OCI-LY1 (cell line): ENCODE data around the gene CACNA2D4.

Experiments used
- H2AFZ ChIP-seq: fragments of 200-600 bp; sonication (generic), shearing (Covaris generic); 2 replicates; pipeline ENCODE4 v1.6.0; 2014; ENCODE audit warnings: antibody characterized with exemption, mild to moderate bottlenecking, low read length
- H3F3A ChIP-seq: fragments of 200-600 bp; sonication (generic), shearing (Covaris generic); 2 replicates; pipeline ENCODE4 v1.6.0; 2014; ENCODE audit warnings: mild to moderate bottlenecking, antibody characterized with exemption, low read length, moderate library complexity; ENCODE audit not compliant: insufficient read depth
- H3K27ac ChIP-seq: fragments of 200-600 bp; sonication (generic); 2 replicates; pipeline ENCODE4 v1.5.1; 2014; ENCODE audit warnings: low read length, mixed run types, mild to moderate bottlenecking, low read depth; ENCODE audit not compliant: poor library complexity, severe bottlenecking
- H3K27me3 ChIP-seq: fragments of 200-600 bp; sonication (generic); 2 replicates; pipeline ENCODE4 v1.6.0; 2014; ENCODE audit warnings: antibody characterized with exemption, mild to moderate bottlenecking, low read length, moderate library complexity; ENCODE audit not compliant: insufficient read depth
- H3K36me3 ChIP-seq: fragments of 200-600 bp; sonication (generic); 2 replicates; pipeline ENCODE4 v1.6.1; 2014; ENCODE audit warnings: mild to moderate bottlenecking, antibody characterized with exemption, low read length, moderate library complexity, mixed read lengths; ENCODE audit not compliant: insufficient read depth
- H3K4me1 ChIP-seq: fragments of 200-600 bp; sonication (generic); 2 replicates; pipeline ENCODE4 v1.5.1; 2014; ENCODE audit warnings: mild to moderate bottlenecking, low read length, moderate library complexity; ENCODE audit not compliant: insufficient read depth, severe bottlenecking
- H3K4me2 ChIP-seq: fragments of 200-600 bp; sonication (generic), shearing (Covaris generic); 2 replicates; pipeline ENCODE4 v1.6.1; 2014; ENCODE audit warnings: low read length
- H3K4me3 ChIP-seq: fragments of 200-600 bp; sonication (generic); 2 replicates; pipeline ENCODE4 v1.5.1; 2014; ENCODE audit warnings: low read length, low read depth, mild to moderate bottlenecking, mixed read lengths; ENCODE audit not compliant: poor library complexity, severe bottlenecking
- H3K79me2 ChIP-seq: fragments of 200-600 bp; shearing (Covaris generic); 2 replicates; pipeline ENCODE4 v1.6.1; 2016; ENCODE audit warnings: mixed run types, low read length, mixed read lengths; ENCODE audit not compliant: insufficient read depth
- H3K9ac ChIP-seq: fragments of 200-600 bp; sonication (generic), shearing (Covaris generic); 2 replicates; pipeline ENCODE4 v1.6.1; 2014; ENCODE audit warnings: mild to moderate bottlenecking, low read length, mixed read lengths
- H3K9me2 ChIP-seq: fragments of 200-600 bp; sonication (generic), shearing (Covaris generic); 2 replicates; pipeline ENCODE4 v1.6.1; 2014; ENCODE audit warnings: low read depth, mild to moderate bottlenecking, low read length, mixed read lengths
- H3K9me3 ChIP-seq: fragments of 200-600 bp; shearing (Covaris generic); 2 replicates; pipeline ENCODE4 v1.6.1; 2014; ENCODE audit warnings: low read length, mixed read lengths
- H4K20me1 ChIP-seq: fragments of 200-600 bp; sonication (generic), shearing (Covaris generic); 2 replicates; pipeline ENCODE4 v1.6.0; 2016; ENCODE audit warnings: mild to moderate bottlenecking, low read length; ENCODE audit not compliant: insufficient read depth
- CTCF ChIP-seq: fragments of 200-600 bp; sonication (generic), shearing (Covaris generic); IDR thresholded peaks from 2 replicates; pipeline ENCODE4 v1.5.1; 2017; ENCODE audit warnings: mild to moderate bottlenecking, antibody characterized with exemption, low read length, moderate library complexity, mixed read lengths
- EZH2 ChIP-seq: fragments of 200-600 bp; sonication (generic), shearing (Covaris generic); IDR thresholded peaks from 2 replicates; pipeline ENCODE4 v1.8.0; 2017; ENCODE audit warnings: borderline replicate concordance, mixed run types, mild to moderate bottlenecking, antibody characterized with exemption, low read length, moderate library complexity, mixed read lengths

Gene CACNA2D4

GRCh38 chr12:1833596-1834028, 84.8 kb downstream of the CACNA2D4 start:
- H3K4me3 ChIP-seq: no peak overlapping the region
- no peak for TF ChIP-seq CTCF
- no peak for TF ChIP-seq EZH2
- H3K9me2 ChIP-seq: no peaks in the 10 kb centered on the region
- H3K4me1 ChIP-seq: no peaks in the 10 kb centered on the region
- H3K27me3 ChIP-seq: no peaks in the 10 kb centered on the region; the same call in 1 of the 2 replicates
- no peak overlapping the region for H2AFZ ChIP-seq
- H4K20me1 ChIP-seq: no peaks in the 10 kb centered on the region
- H3K36me3 ChIP-seq: no peaks in the 10 kb centered on the region
- H3K9me3 ChIP-seq: no peaks in the 10 kb centered on the region
- no peak overlapping the region for H3K4me2 ChIP-seq
- H3K27ac ChIP-seq: no peak overlapping the region
- no peaks in the 10 kb centered on the region for H3K79me2 ChIP-seq
- H3K9ac ChIP-seq: no peak overlapping the region
- no peaks in the 10 kb centered on the region for H3F3A ChIP-seq

DNA sequence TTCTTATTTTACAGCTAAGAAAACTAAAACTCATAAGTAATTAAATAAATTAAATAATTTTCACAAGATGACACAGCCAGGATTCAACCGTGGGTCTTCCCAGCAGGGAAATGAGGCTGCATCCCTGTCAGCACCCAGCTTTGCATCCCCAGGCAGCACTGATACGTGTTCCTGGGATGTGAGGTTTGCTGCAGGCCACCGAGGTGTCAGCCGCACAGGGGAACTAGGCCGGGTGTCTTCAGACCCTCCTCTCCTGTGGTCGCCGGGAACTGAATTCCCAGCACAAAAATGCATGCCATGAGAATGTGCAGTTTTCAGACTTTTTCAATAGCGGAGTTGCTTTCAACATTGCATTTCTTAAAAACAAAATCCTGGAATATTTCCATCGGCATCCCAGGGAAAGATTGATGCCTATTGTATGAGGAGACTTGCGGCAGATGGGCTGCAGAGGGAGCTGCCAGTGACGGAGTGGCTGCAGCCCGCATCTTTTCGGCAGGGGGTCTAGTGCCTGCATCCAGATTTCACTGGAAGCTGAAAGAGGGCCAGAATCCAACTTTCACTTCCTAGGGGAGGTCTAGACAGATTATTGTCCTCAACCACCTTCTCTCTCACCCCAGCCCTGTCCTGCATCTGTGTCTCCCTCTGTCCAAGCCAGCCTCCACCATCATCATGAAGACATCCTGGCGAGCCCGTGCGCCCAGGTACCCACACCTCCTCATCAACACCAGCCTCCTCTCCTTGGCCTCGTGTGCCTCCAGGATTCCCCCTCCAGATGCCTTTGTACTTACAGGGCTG, 85.5 kb downstream of the CACNA2D4 start:
- H2AFZ ChIP-seq: no peak overlapping the region
- no peaks in the 10 kb centered on the region for H4K20me1 ChIP-seq
- H3K36me3 ChIP-seq: no peaks in the 10 kb centered on the region
- no peak overlapping the region for H3K4me2 ChIP-seq
- no peak for TF ChIP-seq EZH2
- no peak for TF ChIP-seq CTCF
- H3F3A ChIP-seq: no peaks in the 10 kb centered on the region
- no peaks in the 10 kb centered on the region for H3K9me3 ChIP-seq
- H3K27ac ChIP-seq: no peak overlapping the region
- H3K9ac ChIP-seq: no peak overlapping the region
- H3K9me2 ChIP-seq: no peaks in the 10 kb centered on the region
- H3K79me2 ChIP-seq: no peaks in the 10 kb centered on the region
- no peak overlapping the region for H3K4me3 ChIP-seq
- H3K27me3 ChIP-seq: no peaks in the 10 kb centered on the region; the same call in 1 of the 2 replicates
- no peaks in the 10 kb centered on the region for H3K4me1 ChIP-seq

GRCh38 chr12:1830981-1831963, 87.2 kb downstream of the CACNA2D4 start:
- no peaks in the 10 kb centered on the region for H3K9me2 ChIP-seq
- no peak overlapping the region for H3K27ac ChIP-seq
- H3K4me1 ChIP-seq: no peaks in the 10 kb centered on the region
- no peak for TF ChIP-seq CTCF
- TF ChIP-seq EZH2: no peak
- H3K4me3 ChIP-seq: no peak overlapping the region
- H3K36me3 ChIP-seq: no peaks in the 10 kb centered on the region
- no peaks in the 10 kb centered on the region for H4K20me1 ChIP-seq
- H3F3A ChIP-seq: no peaks in the 10 kb centered on the region
- no peaks in the 10 kb centered on the region for H3K9me3 ChIP-seq
- H3K79me2 ChIP-seq: no peaks in the 10 kb centered on the region
- no peak overlapping the region for H3K4me2 ChIP-seq
- H2AFZ ChIP-seq: no peak overlapping the region
- H3K9ac ChIP-seq: no peak overlapping the region
- H3K27me3 ChIP-seq: no peaks in the 10 kb centered on the region; the same call in 1 of the 2 replicates
